MCF 10A (cell line): ENCODE data around the gene LINGO3. TPM values are rescaled to one million over a fixed set of nuclear protein-coding genes. Genes with fewer than 3 reads are reported as not detected.
"Not testable (repeated sequence)": the region's sequence is repeated elsewhere in the genome, so short reads cannot be mapped to it uniquely, and the experiment has no call there.

Experiments used
- BruUV-seq: library from RNA; stranded (reverse); fragments of 400-500 nt; replicated peaks from 2 replicates; lab custom pipeline; 2021; lab: Mats Ljungman, UMichigan
- CTCF ChIA-PET: fragments of 300-600 bp; sonication (Branson Sonifier 250); formaldehyde crosslinking; extraction: SDS; loops from one replicate; lab custom pipeline; 2021; ENCODE audit warnings: antibody characterized with exemption, inconsistent platforms; lab: Yijun Ruan, JAX
- POLR2A ChIA-PET: fragments of 300-600, 350-650 bp; sonication (Branson Sonifier 250); formaldehyde crosslinking; extraction: SDS; loops from one replicate; lab custom pipeline; 2020; ENCODE audit warnings: antibody characterized with exemption, inconsistent platforms; lab: Yijun Ruan, JAX
- DNase-seq: peaks from one replicate; pipeline ENCODE4 v3.0.0-alpha.2; 2018; ENCODE audit not compliant: unreplicated experiment
- H3K27ac Mint-ChIP-seq: one replicate; pipeline ENCODE4 v1.8.0; 2022; ENCODE audit warnings: mild to moderate bottlenecking, low read depth, mixed read lengths; ENCODE audit not compliant: unreplicated experiment
- H3K27me3 Mint-ChIP-seq: one replicate; pipeline ENCODE4 v1.8.0; 2022; ENCODE audit warnings: mixed read lengths; ENCODE audit not compliant: insufficient read depth, unreplicated experiment
- H3K36me3 Mint-ChIP-seq: one replicate; pipeline ENCODE4 v1.8.0; 2022; ENCODE audit warnings: mild to moderate bottlenecking, moderate library complexity, mixed read lengths; ENCODE audit not compliant: insufficient read depth, unreplicated experiment
- H3K4me1 Mint-ChIP-seq: one replicate; pipeline ENCODE4 v1.8.0; 2022; ENCODE audit warnings: mixed read lengths; ENCODE audit not compliant: insufficient read depth, unreplicated experiment
- H3K4me3 Mint-ChIP-seq: one replicate; pipeline ENCODE4 v1.8.0; 2022; ENCODE audit warnings: mild to moderate bottlenecking, moderate library complexity, mixed read lengths; ENCODE audit not compliant: unreplicated experiment
- H3K9me3 Mint-ChIP-seq: one replicate; pipeline ENCODE4 v1.8.0; 2022; ENCODE audit warnings: mixed read lengths; ENCODE audit not compliant: unreplicated experiment
- intact Hi-C: fragments of 100-400 bp; cut with micrococcal nuclease; formaldehyde crosslinking; loops from 2 replicates; pipeline ENCODE4 v1.14.1; 2022
- total RNA-seq: library from RNA; stranded (reverse); gene quantifications from 2 replicates; pipeline ENCODE4 v1.2.3, GENCODE V29; 2022
- TF ChIP-seq, protein P1 (sequence below): fragments of 200-600 bp; IDR thresholded peaks from one replicate; pipeline ENCODE4 v1.8.0; 2022; ENCODE audit warnings: antibody characterized with exemption, mild to moderate bottlenecking; ENCODE audit not compliant: unreplicated experiment

The LINGO3 gene
- total RNA-seq, 1 experiment from 2014 or later: not detected

- no peak for DNase-seq
- Mint-ChIP-seq H3K36me3 (no peaks in the 10 kb centered on the region), H3K27me3 (no peaks in the 10 kb centered on the region), H3K9me3 (no peaks in the 10 kb centered on the region), H3K4me3 (no peak overlapping the region), H3K27ac (no peak overlapping the region), H3K4me1 (no peaks in the 10 kb centered on the region)
- CTCF ChIA-PET: no interaction called here
- TF ChIP-seq, protein P1, sequence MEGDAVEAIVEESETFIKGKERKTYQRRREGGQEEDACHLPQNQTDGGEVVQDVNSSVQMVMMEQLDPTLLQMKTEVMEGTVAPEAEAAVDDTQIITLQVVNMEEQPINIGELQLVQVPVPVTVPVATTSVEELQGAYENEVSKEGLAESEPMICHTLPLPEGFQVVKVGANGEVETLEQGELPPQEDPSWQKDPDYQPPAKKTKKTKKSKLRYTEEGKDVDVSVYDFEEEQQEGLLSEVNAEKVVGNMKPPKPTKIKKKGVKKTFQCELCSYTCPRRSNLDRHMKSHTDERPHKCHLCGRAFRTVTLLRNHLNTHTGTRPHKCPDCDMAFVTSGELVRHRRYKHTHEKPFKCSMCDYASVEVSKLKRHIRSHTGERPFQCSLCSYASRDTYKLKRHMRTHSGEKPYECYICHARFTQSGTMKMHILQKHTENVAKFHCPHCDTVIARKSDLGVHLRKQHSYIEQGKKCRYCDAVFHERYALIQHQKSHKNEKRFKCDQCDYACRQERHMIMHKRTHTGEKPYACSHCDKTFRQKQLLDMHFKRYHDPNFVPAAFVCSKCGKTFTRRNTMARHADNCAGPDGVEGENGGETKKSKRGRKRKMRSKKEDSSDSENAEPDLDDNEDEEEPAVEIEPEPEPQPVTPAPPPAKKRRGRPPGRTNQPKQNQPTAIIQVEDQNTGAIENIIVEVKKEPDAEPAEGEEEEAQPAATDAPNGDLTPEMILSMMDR: no peak
- POLR2A ChIA-PET: interaction anchor here (1.4 kb wide), 1 partner anchor 24 kb away, joined by 3 read pairs; the partner anchor contains the start of genes LSM7 and SPPL2B
- no TSS peak for BruUV-seq
- intact Hi-C loops: no loop called here
These were observed 44.2 kb upstream of the LINGO3 start for GRCh38 chr19:2352121-2352520.

DNA sequence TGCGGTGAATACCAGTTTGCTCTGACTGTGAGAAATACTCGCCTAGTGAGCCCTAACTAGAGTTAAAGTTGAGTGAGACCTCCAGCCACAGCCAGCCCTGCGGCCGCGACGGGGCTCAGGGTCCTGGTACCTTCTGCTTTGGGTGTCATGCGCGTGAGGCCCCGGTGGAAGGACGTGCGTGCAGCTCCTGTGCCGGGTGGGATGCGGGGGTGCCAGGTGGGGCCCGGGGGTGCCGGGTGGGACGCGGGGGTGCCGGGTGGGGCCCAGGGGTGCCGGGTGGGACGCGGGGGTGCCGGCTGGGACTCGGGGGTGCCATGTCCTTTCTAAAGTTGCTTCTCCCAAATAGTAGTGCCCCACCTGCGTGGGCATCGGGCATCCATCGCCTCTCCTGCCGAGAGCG is 43.6 kb upstream of the LINGO3 start:
- Mint-ChIP-seq H3K27ac (no peak overlapping the region), H3K4me1 (no peaks in the 10 kb centered on the region), H3K27me3 (no peaks in the 10 kb centered on the region), H3K36me3 (no peaks in the 10 kb centered on the region), H3K9me3 (no peaks in the 10 kb centered on the region), H3K4me3 (no peak overlapping the region)
- TF ChIP-seq, protein P1: no peak
- ChIA-PET POLR2A (interaction anchor here (1.4 kb wide), 1 partner anchor 24 kb away, joined by 3 read pairs; the partner anchor contains the start of genes LSM7 and SPPL2B), CTCF (no interaction called here)
- intact Hi-C loops: no loop called here
- BruUV-seq: no TSS peak
- no peak for DNase-seq

DNA sequence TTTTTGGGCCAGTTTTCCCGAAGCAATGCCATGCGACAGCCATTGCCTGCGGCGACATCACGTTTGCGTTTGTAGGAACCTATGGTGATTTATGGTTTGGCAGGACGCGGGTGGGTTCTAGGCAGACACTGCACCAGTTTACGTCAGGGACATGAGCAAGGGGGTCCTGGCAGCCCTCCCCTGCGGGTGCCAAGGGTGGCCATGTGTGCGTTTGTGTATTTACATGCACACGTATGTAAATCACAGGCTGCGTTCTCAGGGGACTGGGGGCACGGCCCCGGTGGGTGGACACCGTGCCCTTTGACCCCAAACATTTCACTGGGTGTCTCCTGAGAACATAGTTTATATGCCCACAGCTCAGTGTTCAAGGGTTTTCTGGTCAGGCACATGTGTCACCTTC is 42.7 kb upstream of the LINGO3 start:
- Mint-ChIP-seq H3K9me3 (no peaks in the 10 kb centered on the region), H3K4me1 (peaks cover 4% of the 10 kb centered on the region), H3K27me3 (no peaks in the 10 kb centered on the region), H3K27ac (no peak overlapping the region), H3K36me3 (no peaks in the 10 kb centered on the region), H3K4me3 (no peak overlapping the region)
- DNase-seq: no peak
- intact Hi-C loops: no loop called here
- ChIA-PET CTCF (interaction anchor here (0.6 kb wide), 1 partner anchor 40 kb away, joined by 3 read pairs; no protein-coding TSS in a partner anchor), POLR2A (interaction anchor here (1.4 kb wide), 1 partner anchor 23 kb away, joined by 3 read pairs; the partner anchor contains the start of genes LSM7 and SPPL2B)
- TF ChIP-seq, protein P1: no peak
- no TSS peak for BruUV-seq

DNA sequence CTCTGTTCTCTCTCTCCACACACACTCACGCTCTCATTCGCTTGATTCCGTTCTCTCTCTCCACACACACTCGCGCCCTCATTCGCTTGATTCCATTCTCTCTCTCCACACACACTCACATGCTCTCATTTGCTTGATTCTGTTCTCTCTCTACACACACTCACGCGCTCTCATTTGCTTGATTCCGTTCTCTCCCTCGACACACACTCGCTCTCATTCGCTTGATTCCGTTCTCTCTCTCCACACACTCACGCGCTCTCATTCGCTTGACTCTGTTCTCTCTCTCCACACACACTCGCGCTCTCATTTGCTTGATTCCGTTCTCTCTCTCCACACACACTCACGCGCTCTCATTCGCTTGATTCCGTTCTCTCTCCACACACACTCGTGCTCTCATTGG is 41.9 kb upstream of the LINGO3 start:
- H3K27ac Mint-ChIP-seq, BruUV-seq, H3K4me1 Mint-ChIP-seq, H3K4me3 Mint-ChIP-seq, H3K36me3 Mint-ChIP-seq, POLR2A ChIA-PET, intact Hi-C loops, CTCF ChIA-PET, H3K27me3 Mint-ChIP-seq, H3K9me3 Mint-ChIP-seq, DNase-seq: not testable (repeated sequence)
